K562 (cell line): ENCODE results near the gene NADSYN1. TPM values are rescaled to one million over a fixed set of nuclear protein-coding genes. Genes with fewer than 3 reads are reported as not detected.

Source experiments
- ATAC-seq: fragments of 200-7000 bp; cut with Tn5 transposase; 3 replicates; pipeline ENCODE4 v1.9.1; 2020; ENCODE audit warnings: moderate library complexity
- BruUV-seq: library from RNA; stranded (reverse); fragments of 400-500 nt; replicated peaks from 2 replicates; lab custom pipeline; 2021; lab: Mats Ljungman, UMichigan
- CTCF ChIA-PET: fragments of 300-600 bp; formaldehyde crosslinking; extraction: SDS; loops from one replicate; lab custom pipeline; 2021; ENCODE audit warnings: low intra/inter-chr PET ratio; lab: Yijun Ruan, JAX
- POLR2A ChIA-PET: fragments of 300-600, 350-650 bp; sonication (Branson Sonifier 250); formaldehyde crosslinking; extraction: SDS; loops from one replicate; lab custom pipeline; 2021; ENCODE audit warnings: antibody characterized with exemption, inconsistent platforms; lab: Yijun Ruan, JAX
- DNase-seq, 4 experiments: peaks; one replicate each; pipeline versions ENCODE4 v3.0.0 to v3.0.0-alpha.2; 2011 to 2018; ENCODE audit warnings: low spot score in 3 of 4, mixed read lengths in 3 of 4; ENCODE audit errors: extremely low read depth in 1 of 4
- FAIRE-seq: peaks from 2 replicates; lab custom pipeline; 2011; peaks lifted over from hg19 to GRCh38; lab: Jason Lieb, UNC
- H2AFZ ChIP-seq: 2 replicates; pipeline ENCODE4 v1.6.0; 2011; ENCODE audit warnings: low read depth, low read length, control low read depth, inconsistent platforms
- H3K27ac ChIP-seq: fragments of 200-600 bp; 3 replicates; pipeline ENCODE4 v1.8.0; 2011; ENCODE audit warnings: low read depth, mild to moderate bottlenecking, control low read depth, inconsistent platforms, low read length, moderate library complexity, mixed read lengths; ENCODE audit errors: extremely low read depth
- H3K27me3 ChIP-seq, 2 experiments: fragments of 300-600 bp in 1 of 2; 2 replicates in 1 of 2; 3 replicates in 1 of 2; pipeline versions ENCODE4 v1.6.0 to v1.8.0; 2011; ENCODE audit warnings: inconsistent platforms in 2 of 2, low read length in 2 of 2, mild to moderate bottlenecking in 1 of 2, mixed read lengths in 1 of 2, moderate library complexity in 1 of 2; ENCODE audit not compliant: control insufficient read depth in 2 of 2, insufficient read depth in 2 of 2
- H3K36me3 ChIP-seq: fragments of 300-600 bp; 3 replicates; pipeline ENCODE4 v1.8.0; 2011; ENCODE audit warnings: mild to moderate bottlenecking, low read length, inconsistent platforms; ENCODE audit not compliant: control insufficient read depth, insufficient read depth
- H3K4me1 ChIP-seq, 2 experiments: fragments of 200-600 bp in 1 of 2; replicated peaks in 1 of 2; 2 replicates in 1 of 2; 3 replicates in 1 of 2; pipeline versions ENCODE4 v1.5.1 to v1.8.0; 2011; ENCODE audit warnings: inconsistent platforms in 2 of 2, low read length in 2 of 2, mild to moderate bottlenecking in 1 of 2, mixed read lengths in 1 of 2, moderate library complexity in 1 of 2; ENCODE audit not compliant: control insufficient read depth in 2 of 2, insufficient read depth in 2 of 2
- H3K4me2 ChIP-seq: 2 replicates; pipeline ENCODE4 v1.6.1; 2011; ENCODE audit warnings: low read length, control low read depth, inconsistent platforms, mixed read lengths; ENCODE audit not compliant: insufficient read depth
- H3K4me3 ChIP-seq: fragments of 200-600 bp; sonication (generic), shearing (Covaris generic); 2 replicates; pipeline ENCODE4 v1.5.1; 2016; ENCODE audit warnings: control low read depth, inconsistent platforms
- H3K79me2 ChIP-seq: fragments of 200-600 bp; 3 replicates; pipeline ENCODE4 v1.8.0; 2011; ENCODE audit warnings: low read length, inconsistent platforms; ENCODE audit not compliant: control insufficient read depth, insufficient read depth
- H3K9ac ChIP-seq, 2 experiments: 2 replicates each; pipeline versions ENCODE4 v1.6.0 to v1.6.1; 2011; ENCODE audit warnings: low read depth in 2 of 2, low read length in 2 of 2, control low read depth in 1 of 2, inconsistent platforms in 1 of 2, mild to moderate bottlenecking in 1 of 2, mixed read lengths in 1 of 2; ENCODE audit not compliant: insufficient read depth in 1 of 2
- H3K9me1 ChIP-seq: one replicate; pipeline ENCODE4 v1.6.0; 2011; ENCODE audit warnings: inconsistent platforms, mild to moderate bottlenecking, low read length, moderate library complexity; ENCODE audit not compliant: control insufficient read depth, insufficient read depth
- H3K9me3 ChIP-seq: replicated peaks from 2 replicates; pipeline ENCODE4 v1.5.1; 2011; ENCODE audit warnings: low read depth, low read length, inconsistent platforms; ENCODE audit not compliant: control insufficient read depth, insufficient read depth
- H4K20me1 ChIP-seq: replicated peaks from 2 replicates; pipeline ENCODE4 v1.6.1; 2011; ENCODE audit warnings: low read length, inconsistent platforms, mixed read lengths; ENCODE audit not compliant: control insufficient read depth, insufficient read depth
- KDM2B ChIP-seq: fragments of 250-450 bp; sonication (Bioruptor Pico); IDR thresholded peaks from 2 replicates; pipeline ENCODE4 v1.8.0; 2021; ENCODE audit warnings: mild to moderate bottlenecking, moderate library complexity
- NFIX ChIP-seq: fragments of 250-450 bp; sonication (Bioruptor Pico); IDR thresholded peaks from 2 replicates; pipeline ENCODE4 v1.4.0; 2020; ENCODE audit warnings: low read depth, mild to moderate bottlenecking, moderate library complexity
- ZNF280A ChIP-seq: fragments of 450-650 bp; IDR thresholded peaks from 2 replicates; pipeline ENCODE4 v1.6.1; 2018; ENCODE audit warnings: mild to moderate bottlenecking, low read depth; ENCODE audit not compliant: partially characterized antibody
- WGBS: fragments of 100-300 bp; shearing (Covaris generic); methylation state at CpG from one replicate; pipeline ENCODE4 v1.1.6; 2016; ENCODE audit warnings: low coverage, mixed read lengths; ENCODE audit not compliant: insufficient coverage; ENCODE audit errors: missing lambda C conversion rate; 5-methylcytosine and 5-hydroxymethylcytosine counted together
- in situ Hi-C: fragments of 300-500 bp; cut with MboI; formaldehyde crosslinking; loops from 4 replicates; pipeline ENCODE4 v1.15.0; 2018; ENCODE audit warnings: inconsistent platforms, mixed read lengths
- intact Hi-C: fragments of 100-400 bp; cut with micrococcal nuclease; formaldehyde crosslinking; loops from 2 replicates; pipeline ENCODE4 v1.14.2; 2022
- polyA plus RNA-seq, 8 experiments: library from polyadenylated mRNA; depleted of rRNA in 4 of 8; stranded (reverse) in 5 of 8; unstranded in 3 of 8; fragments of >200 nt; fragmentation: Nextera tagmentation in 2 of 8; fragmentation: Illumina TruSeq in 1 of 8; extraction: Ambion mirVana in 2 of 8; extraction: Trizol in 1 of 8; gene quantifications; 2 replicates each; pipeline versions ENCODE4 v1.2.1 to v1.2.3, GENCODE V29; 2011 to 2014; ENCODE audit warnings: inconsistent platforms in 1 of 8, missing spikeins in 1 of 8
- total RNA-seq, 7 experiments: library from RNA; depleted of rRNA in 6 of 7; stranded (reverse); fragments of >200 nt in 6 of 7; fragmentation: Illumina TruSeq in 2 of 7; extraction: Trizol in 2 of 7; gene quantifications; 2 replicates each; pipeline versions ENCODE4 v1.2.1 to v1.2.3, GENCODE V29; 2011 to 2021; ENCODE audit warnings: low replicate concordance in 1 of 7

Gene NADSYN1
- total and polyA plus RNA-seq, 9 of the 15 experiments (the other 6 are each of a cell fraction or from before 2014, with no cell fraction given) = 12.7 to 57.3 (median 42.1) TPM

GRCh38 chr11:71454470-71455113, 1.6 kb downstream of the NADSYN1 start:
- H3K4me3 ChIP-seq = no peak overlapping the region

More at GRCh38 chr11:71454470-71455113, 1.6 kb downstream of the NADSYN1 start:
- no TSS peak for BruUV-seq
- Histone ChIP-seq H3K9me3 (no peaks in the 10 kb centered on the region), H3K27me3 (no peaks in the 10 kb centered on the region), H2AFZ (no peak overlapping the region), H3K36me3 (peaks cover 55% of the 10 kb centered on the region)
- no peak for ATAC-seq
- 80% methylated on average over 7 of the region's 7 CpGs for WGBS
- ChIA-PET POLR2A (interaction anchor here (0.6 kb wide), 1 partner anchor 26 kb away, joined by 3 read pairs; no protein-coding TSS in a partner anchor), CTCF (no interaction called here)
- no peak for TF ChIP-seq NFIX (CRISPR knock-in tag)
- TF ChIP-seq KDM2B (CRISPR knock-in tag) = no peak
- TF ChIP-seq ZNF280A = no peak
- TF ChIP-seq, all 486 proteins: peak for 0
- Histone ChIP-seq H3K4me2 (no peak overlapping the region), H3K4me1 (peaks cover 7 to 30% of the 10 kb centered on the region in 2 experiments; a peak in 4 of 5 replicates), H3K9ac (0 out of 4 replicates have a peak overlapping the region, but pooled peaks of 1 of the 2 experiments have one; percentile 23), H4K20me1 (no peaks in the 10 kb centered on the region), H3K27ac (no peak overlapping the region), H3K79me2 (peaks cover 41% of the 10 kb centered on the region), H3K9me1 (peaks cover 6% of the 10 kb centered on the region)
- FAIRE-seq = no peak
- in situ Hi-C loops (no loop called here), intact Hi-C loops (no loop called here)
- DNase-seq = no peak
